Measurements from ENCODE around the gene BPIFB4. TPM values are rescaled to one million over a fixed set of nuclear protein-coding genes. Genes with fewer than 3 reads are reported as not detected.

The BPIFB4 gene
- total and polyA plus RNA-seq, 2 donors from 2014 or later, result not detected

DNA sequence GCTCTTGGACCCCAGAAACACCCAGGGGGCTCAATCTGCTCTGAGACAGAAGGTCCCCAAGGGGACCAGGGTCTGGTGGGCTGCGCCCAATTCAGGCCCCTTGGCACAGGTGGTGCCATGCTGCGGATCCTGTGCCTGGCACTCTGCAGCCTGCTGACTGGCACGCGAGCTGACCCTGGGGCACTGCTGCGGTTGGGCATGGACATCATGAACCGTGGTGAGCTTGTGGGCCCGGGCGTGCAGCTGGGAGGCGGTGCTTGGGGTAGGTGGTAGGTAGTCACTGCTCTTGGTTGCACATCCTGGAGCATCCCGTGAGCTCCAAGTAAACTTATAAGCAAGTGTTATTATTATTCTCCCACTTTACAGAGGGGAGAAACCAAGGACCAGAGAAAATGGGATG, 47.9 kb upstream of the BPIFB4 start, which contains the start of gene BPIFB6:
BPIFB6 (plus strand) TSS at position 118 of the 400 bp plus-strand sequence; CDS start at position 118, 0 bp downstream.
- H3K9me3 ChIP-seq (ENCODE audit: control insufficient read depth in 2 of 3, insufficient read depth in 1 of 3, low read length in 3 of 3), result no peaks in the 10 kb centered on the region
- H3K36me3 ChIP-seq (ENCODE audit: control insufficient read depth in 2 of 3, insufficient read depth in 3 of 3, low read length in 3 of 3), result no peaks in the 10 kb centered on the region
- H3K27ac ChIP-seq (ENCODE audit: low read depth in 2 of 2, low read length in 2 of 2), result no peak within 1 kb of the TSS
- H3K4me1 ChIP-seq (ENCODE audit: control insufficient read depth in 2 of 3, insufficient read depth in 2 of 3, low read depth in 1 of 3, low read length in 3 of 3), result no peaks in the 10 kb centered on the region
- no peak for FAIRE-seq
- no peak within 1 kb of the TSS for H3K9ac ChIP-seq (ENCODE audit: low read length in 3 of 3)
- no peak for DNase-seq
- no peak within 1 kb of the TSS for H3K4me3 ChIP-seq (ENCODE audit: low read length in 3 of 3)
- no peaks in the 10 kb centered on the region for H3K27me3 ChIP-seq (ENCODE audit: control insufficient read depth, insufficient read depth, low read length)
- intact Hi-C loops (cut with DNase I), result no loop called here
- TF ChIP-seq, protein P1, sequence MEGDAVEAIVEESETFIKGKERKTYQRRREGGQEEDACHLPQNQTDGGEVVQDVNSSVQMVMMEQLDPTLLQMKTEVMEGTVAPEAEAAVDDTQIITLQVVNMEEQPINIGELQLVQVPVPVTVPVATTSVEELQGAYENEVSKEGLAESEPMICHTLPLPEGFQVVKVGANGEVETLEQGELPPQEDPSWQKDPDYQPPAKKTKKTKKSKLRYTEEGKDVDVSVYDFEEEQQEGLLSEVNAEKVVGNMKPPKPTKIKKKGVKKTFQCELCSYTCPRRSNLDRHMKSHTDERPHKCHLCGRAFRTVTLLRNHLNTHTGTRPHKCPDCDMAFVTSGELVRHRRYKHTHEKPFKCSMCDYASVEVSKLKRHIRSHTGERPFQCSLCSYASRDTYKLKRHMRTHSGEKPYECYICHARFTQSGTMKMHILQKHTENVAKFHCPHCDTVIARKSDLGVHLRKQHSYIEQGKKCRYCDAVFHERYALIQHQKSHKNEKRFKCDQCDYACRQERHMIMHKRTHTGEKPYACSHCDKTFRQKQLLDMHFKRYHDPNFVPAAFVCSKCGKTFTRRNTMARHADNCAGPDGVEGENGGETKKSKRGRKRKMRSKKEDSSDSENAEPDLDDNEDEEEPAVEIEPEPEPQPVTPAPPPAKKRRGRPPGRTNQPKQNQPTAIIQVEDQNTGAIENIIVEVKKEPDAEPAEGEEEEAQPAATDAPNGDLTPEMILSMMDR (IDR thresholded peaks at IDR 0.05; ENCODE audit: borderline replicate concordance, extremely low read depth, insufficient read depth), result no peak

DNA sequence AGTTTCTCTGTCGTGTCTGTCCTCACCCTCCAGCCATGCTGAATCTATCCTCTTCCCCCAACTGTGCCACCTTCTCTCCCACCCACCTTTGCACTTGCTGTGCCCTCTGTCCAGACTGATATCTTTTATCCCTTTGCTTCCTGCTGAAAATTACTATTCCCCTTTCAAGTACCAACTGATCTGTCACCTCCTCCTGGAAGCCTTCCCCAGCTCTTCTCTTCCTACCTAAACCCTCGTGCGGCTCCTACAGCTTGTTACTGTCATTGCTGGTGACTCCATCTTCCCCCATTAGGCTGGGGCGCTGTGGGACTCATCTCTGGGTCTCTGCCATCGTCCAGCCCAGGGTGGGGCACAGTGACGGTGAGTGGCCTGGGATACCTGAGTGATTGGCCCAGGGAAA, 46.9 kb upstream of the BPIFB4 start:
- Histone ChIP-seq H3K9me3 (ENCODE audit: control insufficient read depth in 2 of 3, insufficient read depth in 1 of 3, low read length in 3 of 3) (no peaks in the 10 kb centered on the region), H3K36me3 (ENCODE audit: control insufficient read depth in 2 of 3, insufficient read depth in 3 of 3, low read length in 3 of 3) (no peaks in the 10 kb centered on the region), H3K4me1 (ENCODE audit: control insufficient read depth in 2 of 3, insufficient read depth in 2 of 3, low read depth in 1 of 3, low read length in 3 of 3) (no peaks in the 10 kb centered on the region), H3K27me3 (ENCODE audit: control insufficient read depth, insufficient read depth, low read length) (no peaks in the 10 kb centered on the region), H3K4me3 (ENCODE audit: low read length in 3 of 3) (no peak overlapping the region), H3K9ac (ENCODE audit: low read length in 3 of 3) (no peak overlapping the region), H3K27ac (ENCODE audit: low read depth in 2 of 2, low read length in 2 of 2) (no peak overlapping the region)
- no peak for FAIRE-seq
- TF ChIP-seq, protein P1 (IDR thresholded peaks at IDR 0.05; ENCODE audit: borderline replicate concordance, extremely low read depth, insufficient read depth), result no peak
- intact Hi-C loops (cut with DNase I), result no loop called here
- no peak for DNase-seq

DNA sequence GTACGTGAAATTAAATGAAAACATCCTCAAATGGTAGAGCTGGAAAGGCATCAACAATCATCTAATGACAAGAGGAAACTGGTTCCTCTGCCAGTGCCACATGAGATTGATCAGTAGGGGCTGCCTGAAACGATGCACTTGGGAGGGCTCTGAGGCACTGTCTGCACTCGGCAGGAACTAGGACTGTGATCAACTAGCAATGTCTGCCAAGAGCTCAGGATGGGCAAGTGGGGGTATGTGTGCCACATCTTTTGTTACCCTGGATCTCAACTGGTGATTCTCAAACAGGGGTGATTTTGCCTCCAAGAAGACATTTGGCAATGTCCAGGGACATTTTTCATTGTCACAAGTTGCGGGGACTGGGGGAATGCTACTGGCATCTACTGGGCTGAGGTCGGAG, 46.1 kb upstream of the BPIFB4 start:
- no peaks in the 10 kb centered on the region for H3K36me3 ChIP-seq (ENCODE audit: control insufficient read depth in 2 of 3, insufficient read depth in 3 of 3, low read length in 3 of 3)
- intact Hi-C loops (cut with DNase I), result no loop called here
- DNase-seq (no peak), FAIRE-seq (no peak)
- H3K27me3 ChIP-seq (ENCODE audit: control insufficient read depth, insufficient read depth, low read length), result no peaks in the 10 kb centered on the region
- no peaks in the 10 kb centered on the region for H3K9me3 ChIP-seq (ENCODE audit: control insufficient read depth in 2 of 3, insufficient read depth in 1 of 3, low read length in 3 of 3)
- H3K4me1 ChIP-seq (ENCODE audit: control insufficient read depth in 2 of 3, insufficient read depth in 2 of 3, low read depth in 1 of 3, low read length in 3 of 3), result no peaks in the 10 kb centered on the region
- TF ChIP-seq, protein P1 (IDR thresholded peaks at IDR 0.05; ENCODE audit: borderline replicate concordance, extremely low read depth, insufficient read depth), result no peak
- H3K9ac ChIP-seq (ENCODE audit: low read length in 3 of 3), result no peak overlapping the region
- no peak overlapping the region for H3K27ac ChIP-seq (ENCODE audit: low read depth in 2 of 2, low read length in 2 of 2)
- H3K4me3 ChIP-seq (ENCODE audit: low read length in 3 of 3), result no peak overlapping the region

DNA sequence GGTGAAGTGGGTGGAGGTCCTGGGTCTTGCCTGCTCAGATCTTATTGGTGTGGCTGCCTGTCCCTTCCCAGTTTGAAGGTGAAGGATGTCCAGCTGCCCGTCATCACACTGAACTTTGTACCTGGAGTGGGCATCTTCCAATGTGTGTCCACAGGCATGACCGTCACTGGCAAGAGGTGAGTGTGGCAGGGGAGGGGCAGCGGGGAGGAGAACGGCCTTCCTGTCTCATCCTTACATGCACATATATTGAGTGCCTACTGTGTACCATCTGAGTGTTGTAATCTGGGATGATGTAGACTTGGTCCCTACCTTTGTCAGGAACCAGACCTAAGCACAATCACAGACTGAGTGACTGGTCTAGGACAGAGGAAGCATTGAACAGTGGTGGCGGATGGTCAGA, 45.3 kb upstream of the BPIFB4 start:
- TF ChIP-seq, protein P1 (IDR thresholded peaks at IDR 0.05; ENCODE audit: borderline replicate concordance, extremely low read depth, insufficient read depth), result no peak
- no peak overlapping the region for H3K9ac ChIP-seq (ENCODE audit: low read length in 3 of 3)
- no peak overlapping the region for H3K27ac ChIP-seq (ENCODE audit: low read depth in 2 of 2, low read length in 2 of 2)
- DNase-seq (no peak), FAIRE-seq (no peak)
- no peak overlapping the region for H3K4me3 ChIP-seq (ENCODE audit: low read length in 3 of 3)
- no peaks in the 10 kb centered on the region for H3K4me1 ChIP-seq (ENCODE audit: control insufficient read depth in 2 of 3, insufficient read depth in 2 of 3, low read depth in 1 of 3, low read length in 3 of 3)
- intact Hi-C loops (cut with DNase I), result no loop called here
- no peaks in the 10 kb centered on the region for H3K9me3 ChIP-seq (ENCODE audit: control insufficient read depth in 2 of 3, insufficient read depth in 1 of 3, low read length in 3 of 3)
- H3K27me3 ChIP-seq (ENCODE audit: control insufficient read depth, insufficient read depth, low read length), result no peaks in the 10 kb centered on the region
- no peaks in the 10 kb centered on the region for H3K36me3 ChIP-seq (ENCODE audit: control insufficient read depth in 2 of 3, insufficient read depth in 3 of 3, low read length in 3 of 3)
